Activated CD4-positive, alpha-beta T cell treated with anti-CD3 and anti-CD28 coated beads, Interleukin-2, amount 50 U/mL, for 16 hours (primary cell): ENCODE results near the gene PATL1.
"Not testable (repeated sequence)": the region's sequence is repeated elsewhere in the genome, so short reads cannot be mapped to it uniquely, and the experiment has no call there.

ENCODE experiments used
- DNase-seq: peaks from one replicate; pipeline ENCODE4 v3.0.0-alpha.2; 2020

The PATL1 gene

DNA sequence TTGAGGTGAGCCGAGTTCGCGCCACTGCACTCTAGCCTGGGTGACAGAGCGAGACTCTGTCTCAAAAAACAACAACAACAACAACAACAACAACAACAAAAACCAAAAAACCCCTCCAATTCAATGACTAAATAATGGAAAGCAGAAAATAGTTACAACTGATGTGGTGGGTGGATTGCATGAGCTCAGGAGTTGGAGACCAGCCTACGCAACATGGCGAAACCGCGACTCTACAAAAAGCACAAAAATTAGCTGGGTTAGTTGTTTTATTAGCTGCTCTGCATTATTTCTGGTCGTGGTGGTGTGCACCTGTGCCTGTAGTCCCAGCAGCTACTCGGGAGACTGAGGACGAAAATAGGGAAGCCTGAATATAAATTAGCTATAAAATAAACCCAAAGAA, 2.6 kb upstream of the PATL1 start:
- no peak for DNase-seq

DNA sequence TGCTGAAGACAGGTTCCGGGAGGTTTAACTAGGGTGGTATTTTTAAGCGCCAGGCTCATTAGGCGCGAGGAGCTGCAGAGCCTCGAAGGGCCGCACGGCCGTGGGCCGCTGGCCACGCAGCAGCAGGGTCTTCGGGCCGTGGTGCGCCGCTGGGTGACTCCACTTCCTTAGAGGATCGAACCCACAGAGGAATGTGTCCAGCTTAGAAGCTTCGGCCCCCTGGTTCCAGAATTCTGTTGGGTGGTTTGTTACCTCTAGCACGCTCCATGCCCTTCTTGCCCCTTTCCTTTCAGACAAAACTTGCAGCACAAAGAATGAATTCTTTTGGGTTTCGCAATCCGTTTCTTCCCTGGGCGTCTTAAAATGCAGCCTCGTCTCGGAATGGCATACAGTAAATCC, 773 bp upstream of the PATL1 start:
- DNase-seq = no peak

DNA sequence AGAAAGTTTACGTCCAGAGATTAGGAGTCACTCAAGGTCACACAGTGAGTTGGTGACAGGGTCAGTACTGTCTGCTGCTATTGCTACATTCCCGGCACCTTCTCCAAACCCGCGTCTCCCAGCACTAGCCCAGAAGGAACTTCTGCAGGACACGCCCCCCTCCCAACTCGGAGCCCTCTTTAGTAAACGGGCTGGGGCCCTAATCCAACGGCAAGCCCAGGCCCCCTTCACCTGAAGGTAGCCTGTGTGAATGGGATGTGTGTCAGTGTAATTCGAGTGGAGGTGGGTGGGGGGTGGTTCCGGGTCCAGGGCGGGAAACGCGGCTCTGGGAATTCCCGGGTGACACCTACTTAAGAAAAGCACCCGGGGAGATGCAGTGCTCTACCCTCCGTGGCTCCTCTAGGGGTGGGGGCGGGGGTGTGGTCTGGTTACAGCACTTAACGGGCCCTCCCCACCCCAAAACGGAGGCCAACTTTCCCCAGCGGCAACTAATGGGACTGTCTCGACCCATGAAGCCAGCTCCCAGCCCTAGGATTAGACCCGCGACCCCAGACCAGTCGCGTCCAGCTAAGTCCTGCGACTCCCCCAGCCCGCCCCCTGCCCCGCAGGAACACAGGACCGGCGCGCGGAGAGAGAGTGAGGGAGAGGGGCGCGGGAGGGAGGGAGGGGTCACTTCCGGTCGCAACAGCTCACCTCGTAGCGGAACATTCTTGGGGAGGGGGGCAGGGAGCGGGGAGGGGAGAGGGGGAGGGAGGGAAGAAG, 468 bp downstream of the PATL1 start:
- DNase-seq = peak; percentile 42

DNA sequence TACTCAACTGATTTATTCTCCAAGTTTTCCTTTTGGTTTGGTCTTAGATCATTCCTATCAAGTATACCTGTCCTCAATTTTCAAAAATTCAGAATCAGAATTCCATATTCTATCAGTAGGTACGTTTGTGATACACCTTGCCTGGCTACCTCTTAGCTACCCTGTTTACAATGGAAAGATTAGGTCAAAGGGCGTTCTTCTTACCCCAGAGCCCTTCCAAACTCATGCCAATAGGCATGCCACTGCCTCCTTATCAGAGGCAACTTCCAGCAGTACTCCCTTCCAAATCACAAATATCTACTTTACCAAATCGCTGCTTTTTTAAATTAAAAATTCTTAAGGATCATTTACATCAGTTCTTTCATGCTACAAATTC, 1.0 kb downstream of the PATL1 start:
- no peak for DNase-seq

DNA sequence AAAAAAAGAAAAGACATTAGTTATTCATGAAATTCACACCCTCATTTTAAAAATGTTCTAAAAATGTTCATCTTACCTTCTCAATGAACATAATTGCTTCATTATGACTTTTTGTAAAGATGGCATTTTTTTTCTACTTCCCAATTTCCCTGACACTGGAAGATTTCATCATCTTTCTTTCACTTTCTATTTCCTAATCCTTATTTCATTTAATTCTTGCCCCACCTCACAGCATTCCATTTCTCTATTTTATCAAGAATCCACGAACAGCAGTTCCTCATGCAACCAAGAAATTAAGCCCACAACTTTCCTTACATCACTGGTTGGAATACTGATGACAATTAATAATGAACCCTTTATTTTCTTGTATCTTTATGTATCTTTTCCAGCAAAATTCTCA, 1.9 kb downstream of the PATL1 start:
- no peak for DNase-seq

DNA sequence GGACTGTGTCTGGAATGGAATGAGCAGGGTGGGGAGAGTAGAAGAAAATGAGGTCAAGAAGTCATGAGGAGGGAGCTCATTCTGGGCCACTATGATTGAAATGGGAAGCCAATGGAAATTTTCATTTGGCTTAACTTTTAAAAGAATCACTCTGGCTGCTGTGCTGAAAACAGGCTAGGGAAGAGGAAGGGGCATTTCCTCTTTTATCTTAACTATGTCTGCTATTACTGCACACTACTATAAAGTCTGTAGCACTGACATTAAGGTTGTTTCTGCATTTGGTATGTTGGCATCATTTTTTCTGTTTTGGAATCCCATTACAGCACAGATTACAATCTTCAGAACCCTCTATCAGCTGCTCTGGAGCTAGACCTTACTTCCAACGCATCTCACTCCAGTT, 8.2 kb downstream of the PATL1 start:
- DNase-seq = no peak

DNA sequence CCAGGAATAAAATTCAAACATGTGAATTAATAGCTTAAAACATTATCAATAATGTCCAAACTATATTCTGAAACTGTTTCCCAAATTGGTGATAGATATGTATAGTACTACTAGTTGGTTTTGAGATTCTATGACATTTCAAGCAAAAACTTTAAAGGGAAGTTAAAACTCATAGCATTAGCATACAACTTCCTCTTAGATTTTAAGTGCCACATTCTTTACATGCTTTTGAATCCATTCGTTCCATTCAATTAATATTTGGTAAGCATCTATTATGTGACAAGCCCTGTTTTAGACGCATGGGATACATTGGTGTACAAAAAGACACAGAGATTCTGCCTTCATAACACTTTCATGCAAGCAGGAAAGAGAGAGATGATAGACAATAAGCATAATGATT, 8.9 kb downstream of the PATL1 start:
- no peak for DNase-seq

DNA sequence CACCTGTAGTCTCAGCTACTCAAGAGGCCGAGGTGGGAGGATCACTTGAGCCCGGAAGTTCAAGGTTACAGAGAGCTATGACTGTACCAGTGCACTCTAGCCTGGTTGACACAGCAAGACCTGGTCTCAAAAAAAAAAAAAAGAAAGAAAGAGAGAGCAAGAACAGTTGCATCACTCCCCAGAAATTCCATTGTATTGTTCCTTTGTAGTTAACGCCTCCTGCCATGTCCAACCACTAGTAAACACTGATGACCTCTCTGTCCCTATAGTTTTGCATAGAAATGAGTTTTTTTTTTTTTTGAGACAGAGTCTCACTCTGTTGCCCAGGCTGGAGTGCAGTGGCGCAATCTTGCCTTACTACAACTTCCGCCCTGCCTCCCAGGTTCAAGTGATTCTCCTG, 10.8 kb downstream of the PATL1 start:
- DNase-seq = no peak

DNA sequence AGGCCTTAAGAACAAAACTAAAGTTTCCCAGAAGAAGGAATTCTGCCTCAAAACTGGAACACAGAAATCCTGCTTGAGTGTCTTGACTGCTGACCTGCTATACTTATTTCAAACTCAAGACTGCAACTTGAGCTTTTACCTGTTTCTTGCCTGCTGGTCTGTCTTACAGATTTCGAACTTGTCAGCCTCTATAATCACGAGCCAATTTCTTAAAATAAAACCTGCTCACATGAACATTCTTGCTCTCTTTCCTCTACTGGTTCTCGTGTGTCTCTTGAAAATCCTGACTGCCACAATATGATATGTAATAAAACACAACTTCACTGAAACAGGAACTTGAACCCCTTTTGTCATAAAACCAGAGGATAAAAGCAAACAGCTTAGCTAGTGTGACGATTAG, 13.9 kb downstream of the PATL1 start:
- DNase-seq = no peak

DNA sequence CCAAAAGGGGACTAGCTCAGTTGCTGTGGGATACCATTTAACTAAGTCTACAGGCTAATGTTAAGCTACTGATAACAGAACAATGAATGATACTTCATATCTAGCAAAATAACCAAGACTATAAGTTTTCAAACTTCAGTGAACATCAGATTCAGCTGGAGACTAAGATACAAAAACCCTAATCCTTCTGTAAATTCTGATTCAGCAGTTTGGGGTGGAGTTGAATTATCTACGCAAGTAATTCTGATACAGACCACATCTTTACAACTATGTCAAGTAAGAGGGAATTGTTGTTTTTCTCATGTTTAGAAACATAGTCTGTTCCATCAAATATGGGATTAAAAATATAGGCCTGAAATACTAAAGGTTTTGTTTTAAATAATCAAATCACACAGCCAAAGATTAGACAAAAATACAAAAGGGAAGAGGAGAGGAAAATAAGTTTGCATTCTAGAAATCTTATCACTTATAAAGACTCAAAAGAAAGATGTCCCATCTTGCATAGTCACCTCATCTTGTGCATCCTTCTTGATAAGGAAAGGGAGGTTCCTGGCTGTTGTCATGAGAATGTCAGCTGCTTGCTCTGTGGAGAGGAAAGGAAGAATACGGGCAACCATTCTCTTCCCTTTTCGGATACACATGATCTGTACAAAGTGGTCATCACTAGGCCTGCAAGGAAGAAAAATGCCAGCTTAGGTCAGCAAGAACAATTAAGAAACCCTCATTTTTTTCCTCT, 21.4 kb downstream of the PATL1 start:
- no peak for DNase-seq

DNA sequence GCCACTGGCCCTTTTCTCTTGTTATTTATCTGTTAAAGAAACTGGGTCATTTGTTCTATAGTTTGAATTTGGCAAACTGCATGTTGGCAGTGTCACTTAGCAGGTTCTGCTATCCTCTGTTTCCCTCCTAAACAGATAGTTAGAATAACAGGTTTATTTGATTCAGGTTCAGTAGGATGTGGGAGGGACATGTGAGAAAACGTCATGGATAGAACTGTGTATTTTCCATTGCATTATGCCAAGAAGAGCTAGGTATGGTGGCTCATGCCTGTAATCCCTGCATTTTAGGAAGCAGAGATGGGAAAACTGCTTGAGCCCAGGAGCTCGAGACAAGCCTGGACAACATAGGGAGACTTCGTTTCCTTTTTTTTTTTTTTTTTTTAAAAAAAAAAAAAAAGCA, 24.3 kb downstream of the PATL1 start:
- no peak for DNase-seq

DNA sequence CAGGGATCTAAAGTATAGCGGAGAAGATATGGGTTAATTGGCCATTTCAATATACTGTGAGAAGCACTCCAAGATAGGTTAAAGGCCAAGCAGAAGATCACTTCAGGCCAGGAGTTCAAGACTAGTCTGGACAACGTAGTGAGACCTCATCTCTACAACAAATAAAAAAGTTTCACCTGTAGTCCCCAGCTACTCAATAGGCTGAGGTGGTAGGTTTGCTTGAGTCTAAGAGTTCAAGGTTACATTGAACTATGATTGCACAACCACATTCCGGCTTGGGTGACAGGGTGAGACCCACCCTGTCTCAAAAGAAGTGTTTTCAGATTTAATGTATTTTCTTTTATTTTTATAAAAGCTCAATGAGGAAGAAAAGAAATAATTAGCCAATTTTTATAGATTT, 25.4 kb downstream of the PATL1 start:
- no peak for DNase-seq

DNA sequence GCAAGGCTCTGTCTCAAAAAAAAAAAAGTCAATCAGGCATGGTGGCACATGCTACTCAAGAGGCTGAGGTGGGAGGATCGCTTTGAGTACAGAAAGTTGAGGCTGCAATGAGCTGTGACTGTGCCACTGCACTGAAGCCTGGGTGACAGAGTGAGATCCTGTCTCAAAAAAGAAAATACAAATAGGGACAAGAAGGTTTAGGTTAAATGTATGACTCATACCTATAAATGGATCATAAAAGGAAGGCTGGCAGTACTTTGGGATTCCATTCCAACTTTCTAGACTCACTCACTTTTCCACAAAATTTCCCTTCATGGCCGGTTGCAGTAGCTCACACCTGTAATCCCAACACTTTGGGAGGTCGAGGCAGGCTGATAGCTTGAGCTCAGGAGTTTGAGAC, 27.7 kb downstream of the PATL1 start:
- no peak for DNase-seq

DNA sequence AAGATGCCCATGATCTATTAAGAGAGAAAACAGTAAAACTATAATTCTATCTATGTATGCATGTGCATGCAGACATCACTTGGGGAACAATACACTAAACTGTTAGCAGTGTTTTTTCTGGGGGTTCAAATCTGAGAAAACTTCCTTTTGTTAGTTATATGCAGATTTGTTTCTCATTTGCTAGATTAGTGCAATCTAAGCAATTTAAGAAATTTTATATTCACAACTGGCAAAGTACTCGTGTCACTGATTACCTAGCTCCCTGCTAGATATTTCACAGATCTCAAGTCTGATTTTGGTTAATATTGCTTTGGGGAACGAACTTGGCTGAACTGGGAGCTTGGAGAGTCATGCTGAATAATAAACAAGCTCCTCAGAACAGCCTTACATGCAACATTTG, 38.3 kb downstream of the PATL1 start:
- DNase-seq = no peak

DNA sequence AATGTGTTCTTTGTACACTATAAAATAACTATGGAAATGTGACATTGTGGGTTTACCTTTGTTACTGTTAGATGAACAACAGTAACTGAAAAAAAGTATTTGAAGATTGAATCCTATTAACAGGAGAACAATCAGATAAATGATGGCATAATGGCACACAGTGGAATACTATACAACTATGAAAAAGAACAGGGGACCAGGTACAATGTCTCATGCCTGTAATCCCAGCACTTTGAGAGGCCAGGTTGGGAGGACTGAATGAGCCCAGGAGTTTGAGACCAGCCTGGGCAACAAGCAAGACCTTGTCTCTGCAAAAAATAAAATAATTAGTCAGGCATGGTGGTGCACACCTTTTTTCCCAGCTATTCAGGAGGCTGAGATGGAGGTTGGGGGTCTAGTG, 38.8 kb downstream of the PATL1 start:
- no peak for DNase-seq

DNA sequence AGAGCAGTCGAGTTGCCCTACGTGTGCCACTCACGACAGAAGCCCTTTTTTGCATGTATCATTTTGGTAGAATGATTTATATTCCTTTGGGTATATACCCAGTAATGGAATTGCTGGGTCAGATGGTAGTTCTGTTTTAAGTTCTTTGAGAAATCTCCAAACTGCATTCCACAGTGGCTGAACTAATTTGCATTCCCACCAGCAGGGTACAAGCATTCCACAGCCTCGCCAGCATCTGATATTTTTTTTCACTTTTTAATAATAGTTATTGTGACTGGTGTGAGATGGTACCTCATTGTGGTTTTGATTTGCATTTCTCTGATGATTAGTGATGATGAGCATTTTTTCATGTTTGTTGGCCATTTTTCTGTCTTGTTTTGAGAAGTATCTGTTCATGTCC, 41.9 kb downstream of the PATL1 start:
- DNase-seq = not testable (repeated sequence)

DNA sequence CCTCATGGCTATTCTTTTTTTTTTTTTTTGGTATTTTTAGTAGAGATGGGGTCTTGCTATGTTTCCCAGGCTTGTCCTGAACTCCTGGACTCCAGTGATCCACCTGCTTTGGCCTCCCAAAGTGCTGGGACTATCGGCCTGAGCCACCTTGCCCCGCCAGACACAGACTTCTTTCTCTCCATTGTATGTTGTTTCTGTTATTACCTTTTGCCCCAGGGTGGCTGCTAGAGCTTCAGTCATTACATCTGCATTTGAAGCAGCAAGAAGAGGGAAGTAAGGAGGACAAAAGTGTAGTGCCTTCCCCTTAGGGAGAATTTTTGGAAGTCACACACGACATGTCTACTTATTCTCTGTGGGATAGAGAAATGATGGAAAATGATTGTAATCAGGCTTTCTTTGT, 43.1 kb downstream of the PATL1 start:
- DNase-seq = no peak

DNA sequence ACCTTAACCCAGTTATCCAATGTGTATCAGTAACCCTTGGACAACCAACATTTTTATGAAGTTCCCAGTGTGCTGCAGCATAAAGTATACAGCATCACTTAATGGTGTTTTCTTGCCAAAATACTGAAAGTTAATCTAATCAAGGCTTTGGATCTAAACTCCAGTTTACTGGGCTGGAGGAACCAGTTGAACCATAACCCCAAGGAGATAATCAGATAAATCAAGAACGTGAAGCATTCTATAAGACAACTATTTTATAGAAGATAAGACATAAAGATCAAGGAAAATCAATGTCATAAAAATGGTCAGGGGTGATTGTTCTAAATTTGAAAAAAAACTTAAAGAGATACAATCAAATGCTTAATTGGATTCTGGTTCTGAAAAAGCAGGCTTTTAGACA, 51.0 kb downstream of the PATL1 start:
- no peak for DNase-seq

DNA sequence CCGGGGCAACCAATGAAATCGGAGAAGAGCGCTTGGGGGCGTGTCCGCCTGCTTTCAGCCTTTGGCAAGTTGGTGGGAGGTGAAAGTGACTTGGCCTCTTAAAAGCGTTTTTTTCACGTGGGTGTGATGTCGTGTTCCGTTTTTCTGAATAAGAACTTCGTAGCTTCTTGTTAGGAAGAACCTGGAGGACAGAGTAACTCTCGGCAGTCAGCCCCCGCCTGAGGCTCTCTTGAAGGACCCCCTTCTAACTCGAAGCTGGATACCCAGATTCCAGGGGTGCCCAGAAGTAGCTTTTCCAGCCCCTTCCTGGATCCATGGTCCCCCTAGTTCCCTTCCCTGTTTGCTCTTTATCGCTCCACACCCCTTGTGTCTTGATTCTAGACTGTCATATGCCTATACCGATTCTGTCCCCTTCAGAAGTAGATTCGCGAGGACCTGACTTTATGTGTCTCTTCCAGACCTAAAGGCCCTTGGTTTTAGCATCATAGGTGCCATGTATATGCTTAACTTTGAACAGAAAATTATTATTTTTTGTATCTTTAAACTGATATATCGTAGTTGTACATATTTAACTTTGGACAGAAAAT, 52.3 kb downstream of the PATL1 start:
- no peak for DNase-seq

DNA sequence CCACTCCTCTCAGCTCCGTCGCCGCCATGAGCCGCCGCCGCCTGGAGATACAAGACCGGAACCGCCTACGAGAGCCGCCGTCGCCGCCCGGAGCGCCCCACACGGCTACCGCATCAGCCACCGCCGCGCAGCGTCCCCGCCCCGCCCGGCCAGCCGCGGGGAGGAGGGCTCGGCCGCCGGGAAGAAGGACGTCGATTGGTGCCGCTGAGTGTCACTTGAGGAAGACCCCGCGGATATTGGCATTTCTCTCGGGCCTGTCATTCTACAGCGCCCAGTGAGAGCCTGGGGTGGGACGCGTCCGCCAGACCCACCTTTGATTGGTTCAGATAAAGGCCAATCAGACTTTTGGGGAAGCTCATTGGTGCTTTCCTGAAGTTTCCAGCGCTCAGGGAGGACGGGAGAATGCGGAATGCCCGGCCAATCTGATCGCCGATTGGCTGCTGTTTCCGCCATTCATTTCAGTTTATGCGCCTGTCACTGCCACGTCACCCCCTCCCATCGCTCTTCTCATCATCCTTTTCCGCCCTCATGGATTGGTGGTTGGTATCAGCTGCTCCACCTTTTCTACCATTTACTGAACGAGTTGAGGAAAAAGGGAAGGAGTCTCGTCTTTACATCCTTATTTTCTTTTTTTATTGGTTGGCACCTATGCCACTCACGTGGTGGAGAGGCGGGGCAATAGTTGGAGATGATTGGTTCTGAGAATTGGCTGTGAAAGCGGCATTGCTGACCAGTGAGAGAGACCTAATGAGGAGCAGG, 53.0 kb downstream of the PATL1 start, which contains the start of gene OSBP:
OSBP (minus strand) TSS at position 138 of the 759 bp plus-strand sequence; CDS start at position 28, 110 bp downstream.
- DNase-seq = peak; percentile 99

DNA sequence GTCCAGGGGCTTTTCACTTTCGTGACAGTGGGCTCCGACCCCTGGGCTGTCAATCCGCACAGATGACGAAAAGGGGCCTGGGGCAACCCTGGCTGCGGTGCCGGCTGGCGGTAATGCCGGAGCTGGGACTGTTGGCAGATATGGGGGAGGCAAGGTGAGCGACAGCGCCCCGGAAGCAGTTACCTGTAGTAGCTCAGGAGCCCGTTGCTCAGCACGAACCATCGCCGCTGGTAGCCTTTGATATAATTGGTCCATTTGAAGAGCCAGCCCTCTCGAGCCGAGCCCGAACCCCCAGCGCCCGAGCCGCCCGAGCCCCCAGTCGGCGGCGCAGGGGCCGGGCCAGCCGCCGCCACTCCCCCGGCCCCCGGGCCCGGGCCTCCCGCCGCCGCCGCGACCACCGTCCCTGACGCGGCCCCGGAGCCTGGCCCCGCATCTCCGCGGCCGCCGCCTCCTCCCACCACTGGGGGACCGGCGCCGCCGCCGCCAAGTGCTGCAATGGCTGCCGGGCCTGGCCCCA, 53.7 kb downstream of the PATL1 start:
- peak; percentile 52 for DNase-seq

DNA sequence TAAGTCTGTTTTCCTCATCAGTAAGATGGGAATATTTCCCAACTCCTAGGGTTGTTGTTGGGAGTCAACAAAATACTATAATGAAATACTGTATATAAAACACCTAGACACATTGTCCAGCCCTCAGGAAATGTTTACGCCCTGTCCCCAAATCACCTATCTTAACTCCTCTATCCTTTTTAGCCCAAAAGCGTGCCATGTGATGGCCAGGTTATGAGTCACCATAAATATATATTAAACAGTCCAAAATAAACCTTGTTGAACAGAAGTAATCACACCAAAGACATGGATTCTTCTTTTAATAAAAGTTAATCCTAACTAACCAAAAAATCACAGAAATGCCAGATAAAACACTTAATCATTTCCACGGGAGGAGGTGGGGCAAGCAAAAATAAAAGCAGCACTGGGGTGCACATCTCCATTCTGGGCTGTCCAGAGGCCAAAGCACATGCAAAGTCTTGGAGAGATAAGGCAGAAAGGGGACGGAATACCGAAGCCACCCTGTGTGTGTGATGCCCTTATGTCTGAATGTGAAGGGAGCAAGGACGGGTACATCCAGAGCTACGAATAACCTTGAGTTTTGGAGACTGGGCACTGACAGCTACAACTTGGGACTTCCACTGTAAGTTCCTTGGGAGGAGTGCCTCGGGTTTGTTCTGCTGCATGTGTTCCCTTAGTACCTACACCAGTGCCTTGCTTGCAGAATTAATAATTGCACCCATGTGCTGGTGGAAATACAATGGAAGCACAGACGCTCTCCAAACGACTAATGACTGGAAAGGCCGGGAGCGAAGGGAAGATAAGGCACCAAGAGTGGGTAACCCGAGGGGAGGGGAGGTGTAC, 54.3 kb downstream of the PATL1 start:
- DNase-seq = no peak
